Body of pancreas (tissue), 4 donors: ENCODE results near the gene DOK4.

Source experiments
- POLR2A ChIP-seq, 3 donors: fragments of 450-650 bp; IDR thresholded peaks; one replicate each; pipeline ENCODE4 v1.6.1; 2016; ENCODE audit warnings: antibody characterized with exemption in 3 of 3, mild to moderate bottlenecking in 2 of 3
- TF ChIP-seq, protein P1 (sequence below), 7 experiments: fragments of 450-650 bp in 4 of 7; fragments of 200-600 bp in 3 of 7; sonication (generic) in 3 of 7; IDR thresholded peaks; one replicate each; pipeline ENCODE4 v1.5.1; 2016 to 2019; ENCODE audit warnings: antibody characterized with exemption in 7 of 7

DNA sequence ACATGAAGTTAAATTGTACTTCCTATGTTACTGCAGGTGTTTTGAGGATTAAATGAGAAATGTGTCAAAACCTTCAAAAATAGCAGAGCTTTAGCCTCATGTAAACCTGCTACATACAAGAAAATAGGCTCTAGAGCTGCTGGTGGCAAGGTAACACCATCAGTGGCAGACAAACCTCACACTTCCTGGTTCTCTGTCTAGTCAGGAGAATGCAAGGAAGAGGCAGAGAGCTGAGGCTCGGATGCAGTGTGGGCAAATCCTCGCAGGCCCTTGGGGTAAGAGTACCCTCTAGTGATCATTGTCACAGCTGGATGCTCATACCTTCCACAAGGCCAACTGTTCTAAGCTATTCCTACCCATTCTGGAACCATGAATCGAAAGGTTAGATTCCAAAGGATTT is 53.3 kb downstream of the DOK4 start:
- TF ChIP-seq, protein P1, sequence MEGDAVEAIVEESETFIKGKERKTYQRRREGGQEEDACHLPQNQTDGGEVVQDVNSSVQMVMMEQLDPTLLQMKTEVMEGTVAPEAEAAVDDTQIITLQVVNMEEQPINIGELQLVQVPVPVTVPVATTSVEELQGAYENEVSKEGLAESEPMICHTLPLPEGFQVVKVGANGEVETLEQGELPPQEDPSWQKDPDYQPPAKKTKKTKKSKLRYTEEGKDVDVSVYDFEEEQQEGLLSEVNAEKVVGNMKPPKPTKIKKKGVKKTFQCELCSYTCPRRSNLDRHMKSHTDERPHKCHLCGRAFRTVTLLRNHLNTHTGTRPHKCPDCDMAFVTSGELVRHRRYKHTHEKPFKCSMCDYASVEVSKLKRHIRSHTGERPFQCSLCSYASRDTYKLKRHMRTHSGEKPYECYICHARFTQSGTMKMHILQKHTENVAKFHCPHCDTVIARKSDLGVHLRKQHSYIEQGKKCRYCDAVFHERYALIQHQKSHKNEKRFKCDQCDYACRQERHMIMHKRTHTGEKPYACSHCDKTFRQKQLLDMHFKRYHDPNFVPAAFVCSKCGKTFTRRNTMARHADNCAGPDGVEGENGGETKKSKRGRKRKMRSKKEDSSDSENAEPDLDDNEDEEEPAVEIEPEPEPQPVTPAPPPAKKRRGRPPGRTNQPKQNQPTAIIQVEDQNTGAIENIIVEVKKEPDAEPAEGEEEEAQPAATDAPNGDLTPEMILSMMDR (IDR thresholded peaks at IDR 0.05) = no peak
- TF ChIP-seq POLR2A (IDR thresholded peaks at IDR 0.05) = no peak
